Transverse colon (tissue), 4 donors: ENCODE data around the gene EHBP1. TPM values are rescaled to one million over a fixed set of nuclear protein-coding genes. Genes with fewer than 3 reads are reported as not detected.

ENCODE experiments used
- DNase-seq: peaks from one replicate; pipeline ENCODE4 v3.0.0-alpha.2; 2019
- H3K27ac ChIP-seq, 4 donors: fragments of 200-600 bp; sonication (generic); 2 replicates each; pipeline ENCODE4 v1.5.1; 2016 to 2018; ENCODE audit warnings: inconsistent platforms in 4 of 4
- H3K27me3 ChIP-seq: fragments of 200-600 bp; sonication (generic); 2 replicates; pipeline ENCODE4 v1.5.1; 2017; ENCODE audit warnings: inconsistent platforms
- H3K36me3 ChIP-seq, 4 donors: fragments of 200-600 bp; sonication (generic); 2 replicates each; pipeline ENCODE4 v1.5.1; 2017 to 2019; ENCODE audit warnings: inconsistent platforms in 4 of 4
- H3K4me1 ChIP-seq, 4 donors: fragments of 200-600 bp; sonication (generic); 2 replicates each; pipeline ENCODE4 v1.5.1; 2017 to 2020; ENCODE audit warnings: inconsistent platforms in 4 of 4
- H3K4me3 ChIP-seq, 4 donors: fragments of 200-600 bp; sonication (generic); 1 replicate in 1 of 4; 2 replicates in 3 of 4; pipeline versions ENCODE4 v1.5.1 to v1.6.1; 2017 to 2019; ENCODE audit warnings: inconsistent platforms in 4 of 4
- H3K9me3 ChIP-seq, 2 donors: fragments of 200-600 bp; sonication (generic); 2 replicates each; pipeline ENCODE4 v1.5.1; 2017 to 2019; ENCODE audit warnings: inconsistent platforms in 2 of 2
- CTCF ChIP-seq, 5 experiments: fragments of 200-600 bp in 3 of 5; fragments of 450-650 bp in 2 of 5; sonication (generic) in 3 of 5; IDR thresholded peaks; 1 replicate in 2 of 5; 2 replicates in 3 of 5; pipeline ENCODE4 v1.5.1; 2016 to 2017; ENCODE audit warnings: antibody characterized with exemption in 5 of 5, inconsistent platforms in 3 of 5, mild to moderate bottlenecking in 2 of 5, moderate library complexity in 1 of 5
- EP300 ChIP-seq: sonication (generic); formaldehyde crosslinking; IDR thresholded peaks from one replicate; pipeline ENCODE4 v1.6.1; 2017; ENCODE audit warnings: antibody characterized with exemption, low read depth
- POLR2A ChIP-seq: fragments of 450-650 bp; IDR thresholded peaks from one replicate; pipeline ENCODE4 v1.6.1; 2016; ENCODE audit warnings: antibody characterized with exemption, mild to moderate bottlenecking, moderate library complexity
- POLR2AphosphoS5 ChIP-seq, 3 donors: sonication (generic); formaldehyde crosslinking; IDR thresholded peaks; one replicate each; pipeline ENCODE4 v1.6.1; 2016; ENCODE audit warnings: antibody characterized with exemption in 3 of 3
- WGBS, 2 donors: methylation state at CpG; one replicate each; pipeline ENCODE4 v1.1.5; 2018; ENCODE audit warnings: low coverage in 1 of 2; 5-methylcytosine and 5-hydroxymethylcytosine counted together
- in situ Hi-C, 4 donors: fragments of 200-750 bp; cut with MboI; loops; one replicate each; pipeline versions ENCODE4 v1.15.0 to v1.15.1; 2017; ENCODE audit warnings: low sequenced_read_pairs in 3 of 4, low pct_ligation_motif_present in 1 of 4, low pct_unique_long_range_greater_than_20kb in 1 of 4
- intact Hi-C: fragments of 100-400 bp; cut with DNase I; formaldehyde crosslinking; loops from one replicate; pipeline ENCODE4 v1.15.1; 2023; ENCODE audit warnings: low total_unique reads
- total RNA-seq, 4 donors: library from RNA; depleted of rRNA; stranded (reverse); fragments of >200 nt; gene quantifications; one replicate each; pipeline ENCODE4 v1.1.0, GENCODE V29; 2016

Gene EHBP1
- total RNA-seq, 4 donors from 2014 or later, result 41.1 to 69.4 (median 47.0) TPM

GRCh38 chr2:62770629-62771028 is 65.1 kb downstream of the EHBP1 start:
- 71 to 72% methylated on average over 4 of the region's 4 CpGs for WGBS, 2 donors
- Histone ChIP-seq H3K27ac (no peak overlapping the region), H3K27me3 (no peaks in the 10 kb centered on the region), H3K4me3 (no peak overlapping the region), H3K4me1 (peaks cover 0 to 11% (median 2%) of the 10 kb centered on the region in 4 donors), H3K36me3 (peaks cover 0 to 5% (median 0%) of the 10 kb centered on the region in 4 donors), H3K9me3 (peaks cover 0 to 4% of the 10 kb centered on the region in 2 donors)
- in situ Hi-C loops, result no loop called here
- DNase-seq, result no peak
- TF ChIP-seq CTCF (IDR thresholded peaks at IDR 0.05), result no peak
- no peak for TF ChIP-seq POLR2A
- intact Hi-C loops, result loop anchor here (10.0 kb wide), 1 partner anchor 66 kb away; the partner anchor contains the start of gene EHBP1

GRCh38 chr2:62774555-62775366 is 69.2 kb downstream of the EHBP1 start:
- Histone ChIP-seq H3K27me3 (no peaks in the 10 kb centered on the region), H3K27ac (peak overlapping the region in 2 of 4 donors; percentile 15 to 29), H3K4me1 (peaks cover 0 to 12% (median 2%) of the 10 kb centered on the region in 4 donors), H3K9me3 (peaks cover 0 to 4% of the 10 kb centered on the region in 2 donors), H3K4me3 (no peak overlapping the region), H3K36me3 (peaks cover 0 to 5% (median 0%) of the 10 kb centered on the region in 4 donors)
- no peak for DNase-seq
- WGBS, 2 donors, result 68 to 70% methylated on average over 5 of the region's 5 CpGs
- intact Hi-C loops, result loop anchor here (10.0 kb wide), 1 partner anchor 70 kb away; the partner anchor contains the start of gene EHBP1
- in situ Hi-C loops, result loop anchor here (5.0 kb wide), 2 partner anchors 317 to 322 kb away; no protein-coding TSS in a partner anchor
- TF ChIP-seq CTCF (IDR thresholded peaks at IDR 0.05) (peak; percentile 73 to 84 (median 78)), POLR2AphosphoS5 (IDR thresholded peaks at IDR 0.05) (no peak), EP300 (no peak), POLR2A (no peak)

- no peak overlapping the region for H3K27ac ChIP-seq
- in situ Hi-C loops (loop anchor here (5.0 kb wide), 2 partner anchors 318 to 323 kb away; no protein-coding TSS in a partner anchor), intact Hi-C loops (loop anchor here (10.0 kb wide), 1 partner anchor 71 kb away; the partner anchor contains the start of gene EHBP1)
These were observed 69.8 kb downstream of the EHBP1 start for GRCh38 chr2:62775367-62775668.

More at GRCh38 chr2:62775367-62775668, 69.8 kb downstream of the EHBP1 start:
- Histone ChIP-seq H3K4me1 (peaks cover 0 to 12% (median 2%) of the 10 kb centered on the region in 4 donors), H3K4me3 (no peak overlapping the region), H3K36me3 (peaks cover 0 to 5% (median 0%) of the 10 kb centered on the region in 4 donors), H3K9me3 (peaks cover 0 to 4% of the 10 kb centered on the region in 2 donors), H3K27me3 (no peaks in the 10 kb centered on the region)
- 23 to 35% methylated on average over 2 of the region's 2 CpGs for WGBS, 2 donors
- DNase-seq, result no peak
- TF ChIP-seq EP300 (no peak), POLR2A (no peak), POLR2AphosphoS5 (IDR thresholded peaks at IDR 0.05) (no peak), CTCF (IDR thresholded peaks at IDR 0.05) (no peak)
